HEK293 (cell line): ENCODE measurements around the gene AGK.

Experiments
- CTCF ChIA-PET: fragments of 350-600 bp; formaldehyde crosslinking; extraction: SDS; loops from one replicate; lab custom pipeline; 2021; ENCODE audit warnings: antibody characterized with exemption; lab: Yijun Ruan, JAX
- POLR2A ChIA-PET: fragments of 300-600 bp; formaldehyde crosslinking; extraction: SDS; loops from one replicate; lab custom pipeline; 2020; ENCODE audit warnings: antibody characterized with exemption, inconsistent platforms; lab: Yijun Ruan, JAX
- H3K27ac ChIP-seq: fragments of 200-500 bp; sonication (Bioruptor generic); 2 replicates; pipeline ENCODE4 v1.5.1; 2014; ENCODE audit warnings: low read depth, low read length, control low read depth, inconsistent platforms; ENCODE audit errors: extremely low read depth
- H3K36me3 ChIP-seq, 2 experiments: fragments of 200-500 bp in 1 of 2; sonication (Bioruptor generic) in 1 of 2; 1 replicate in 1 of 2; 2 replicates in 1 of 2; pipeline ENCODE4 v1.5.1; 2014 to 2017; ENCODE audit warnings: inconsistent platforms in 2 of 2, low read length in 2 of 2; ENCODE audit not compliant: control insufficient read depth in 2 of 2, insufficient read depth in 1 of 2
- H3K4me1 ChIP-seq: fragments of 200-500 bp; sonication (Bioruptor generic); 2 replicates; pipeline ENCODE4 v1.5.1; 2014; ENCODE audit warnings: mild to moderate bottlenecking, low read length, inconsistent platforms; ENCODE audit not compliant: control insufficient read depth, insufficient read depth
- H3K4me3 ChIP-seq: 2 replicates; pipeline ENCODE4 v1.5.1; 2011; ENCODE audit warnings: low read depth, mild to moderate bottlenecking, control low read depth, low read length, moderate library complexity
- H3K9me3 ChIP-seq: fragments of 200-500 bp; sonication (Bioruptor generic); 2 replicates; pipeline ENCODE4 v1.5.1; 2014; ENCODE audit warnings: low read depth, low read length, inconsistent platforms; ENCODE audit not compliant: control insufficient read depth, insufficient read depth
- EGR2 ChIP-seq: fragments of 450-650 bp; formaldehyde crosslinking; IDR thresholded peaks from 2 replicates; pipeline ENCODE4 v1.5.1; 2016; ENCODE audit warnings: low read depth, missing biosample characterization, missing genetic modification characterization
- GFI1B ChIP-seq: fragments of 450-650 bp; formaldehyde crosslinking; IDR thresholded peaks from 2 replicates; pipeline ENCODE4 v1.5.1; 2016; ENCODE audit warnings: missing biosample characterization, missing genetic modification characterization
- KLF9 ChIP-seq: fragments of 450-650 bp; formaldehyde crosslinking; IDR thresholded peaks from 2 replicates; pipeline ENCODE4 v1.5.1; 2016; ENCODE audit warnings: missing biosample characterization, missing genetic modification characterization, low read depth
- PRDM10 ChIP-seq: fragments of 450-650 bp; formaldehyde crosslinking; IDR thresholded peaks from 2 replicates; pipeline ENCODE4 v1.5.1; 2016; ENCODE audit warnings: missing biosample characterization, missing genetic modification characterization
- SETDB1 ChIP-seq: IDR thresholded peaks from one replicate; pipeline ENCODE4 v1.6.1; 2017; ENCODE audit warnings: mild to moderate bottlenecking, low read length, moderate library complexity, mixed read lengths; ENCODE audit not compliant: insufficient read length
- SP7 ChIP-seq: fragments of 450-650 bp; formaldehyde crosslinking; IDR thresholded peaks from 2 replicates; pipeline ENCODE4 v1.5.1; 2016; ENCODE audit warnings: missing biosample characterization, missing genetic modification characterization
- ZBTB17 ChIP-seq: fragments of 450-650 bp; formaldehyde crosslinking; IDR thresholded peaks from 2 replicates; pipeline ENCODE4 v1.5.1; 2016; ENCODE audit warnings: missing biosample characterization, missing genetic modification characterization
- ZBTB48 ChIP-seq: fragments of 450-650 bp; formaldehyde crosslinking; IDR thresholded peaks from 2 replicates; pipeline ENCODE4 v1.5.1; 2016; ENCODE audit warnings: missing biosample characterization, missing genetic modification characterization
- ZBTB6 ChIP-seq: fragments of 450-650 bp; formaldehyde crosslinking; IDR thresholded peaks from 2 replicates; pipeline ENCODE4 v1.5.1; 2017; ENCODE audit warnings: missing biosample characterization, missing genetic modification characterization
- ZFP3 ChIP-seq: fragments of 450-650 bp; formaldehyde crosslinking; IDR thresholded peaks from 2 replicates; pipeline ENCODE4 v1.5.1; 2016; ENCODE audit warnings: low read depth, missing biosample characterization, missing genetic modification characterization
- ZFP37 ChIP-seq: fragments of 450-650 bp; formaldehyde crosslinking; IDR thresholded peaks from 2 replicates; pipeline ENCODE4 v1.5.1; 2016; ENCODE audit warnings: missing biosample characterization, missing genetic modification characterization
- ZNF133 ChIP-seq: fragments of 450-650 bp; formaldehyde crosslinking; IDR thresholded peaks from 2 replicates; pipeline ENCODE4 v1.5.1; 2016; ENCODE audit warnings: missing biosample characterization, missing genetic modification characterization
- ZNF280D ChIP-seq: fragments of 450-650 bp; formaldehyde crosslinking; IDR thresholded peaks from 2 replicates; pipeline ENCODE4 v1.5.1; 2016; ENCODE audit warnings: missing biosample characterization, missing genetic modification characterization
- ZNF398 ChIP-seq: fragments of 450-650 bp; formaldehyde crosslinking; IDR thresholded peaks from 2 replicates; pipeline ENCODE4 v1.5.1; 2017; ENCODE audit warnings: missing biosample characterization, missing genetic modification characterization
- ZNF600 ChIP-seq: fragments of 450-650 bp; formaldehyde crosslinking; IDR thresholded peaks from 2 replicates; pipeline ENCODE4 v1.5.1; 2016; ENCODE audit warnings: missing biosample characterization, missing genetic modification characterization
- ZNF645 ChIP-seq: fragments of 450-650 bp; formaldehyde crosslinking; IDR thresholded peaks from 2 replicates; pipeline ENCODE4; 2016; ENCODE audit warnings: missing biosample characterization, missing genetic modification characterization
- ZNF664 ChIP-seq: fragments of 450-650 bp; formaldehyde crosslinking; IDR thresholded peaks from 2 replicates; pipeline ENCODE4 v1.5.1; 2016; ENCODE audit warnings: missing biosample characterization, missing genetic modification characterization
- ZNF768 ChIP-seq: fragments of 450-650 bp; formaldehyde crosslinking; IDR thresholded peaks from 2 replicates; pipeline ENCODE4 v1.5.1; 2018; ENCODE audit warnings: missing biosample characterization, mild to moderate bottlenecking, missing genetic modification characterization
- ZSCAN4 ChIP-seq: fragments of 450-650 bp; formaldehyde crosslinking; IDR thresholded peaks from 2 replicates; pipeline ENCODE4 v1.5.1; 2017; ENCODE audit warnings: missing biosample characterization, missing genetic modification characterization

AGK gene

GRCh38 chr7:141697211-141697871 lies 146.1 kb downstream of the AGK start:
- POLR2A ChIA-PET = interaction anchor here (0.7 kb wide), 1 partner anchor 41 kb away, joined by 3 read pairs; the partner anchor contains the start of gene SSBP1
- CTCF ChIA-PET = no interaction called here
- Histone ChIP-seq H3K9me3 (no peaks in the 10 kb centered on the region), H3K27ac (no peak overlapping the region), H3K36me3 (no peaks in the 10 kb centered on the region), H3K4me3 (no peak overlapping the region), H3K4me1 (peaks cover 8% of the 10 kb centered on the region)
- TF ChIP-seq ZNF280D (no peak), PRDM10 (tag by site-specific recombination) (0 out of 2 replicates have a peak, but pooled peaks have one; percentile 9), ZNF600 (tag by site-specific recombination) (no peak), ZNF133 (tag by site-specific recombination) (no peak), ZFP3 (tag by site-specific recombination) (no peak), ZBTB48 (tag by site-specific recombination) (no peak), ZFP37 (tag by site-specific recombination) (no peak), ZNF664 (tag by site-specific recombination) (no peak), SETDB1 (no peak), ZNF768 (tag by site-specific recombination) (no peak), ZNF645 (tag by site-specific recombination) (no peak), ZBTB6 (peak; percentile 79), KLF9 (tag by site-specific recombination) (no peak)

GRCh38 chr7:141698247-141699015 lies 147.2 kb downstream of the AGK start:
- POLR2A ChIA-PET = interaction anchor here (0.7 kb wide), 1 partner anchor 40 kb away, joined by 3 read pairs; the partner anchor contains the start of gene SSBP1
- CTCF ChIA-PET = interaction anchor here (1.4 kb wide), 1 partner anchor 50 kb away, joined by 3 read pairs; no protein-coding TSS in a partner anchor
- Histone ChIP-seq H3K4me3 (no peak overlapping the region), H3K36me3 (no peaks in the 10 kb centered on the region), H3K4me1 (peaks cover 8% of the 10 kb centered on the region), H3K9me3 (no peaks in the 10 kb centered on the region), H3K27ac (no peak overlapping the region)
- no peak for TF ChIP-seq SP7 (tag by site-specific recombination)
- TF ChIP-seq EGR2 (tag by site-specific recombination) = peak; percentile 52
- TF ChIP-seq ZBTB17 = peak; percentile 61
- TF ChIP-seq ZNF398 (tag by site-specific recombination) = peak; percentile 42; the same call in 1 of the 2 replicates
- TF ChIP-seq GFI1B = no peak
- TF ChIP-seq ZSCAN4 (tag by site-specific recombination) = peak; percentile 51; the same call in 1 of the 2 replicates
